H9 (cell line): Measurements from ENCODE around the gene UBXN7. TPM values are rescaled to one million over a fixed set of nuclear protein-coding genes. Genes with fewer than 3 reads are reported as not detected.

ENCODE experiments used
- DNase-seq: peaks from one replicate; pipeline ENCODE4 v3.0.0-alpha.2; 2017
- H2AFZ ChIP-seq: one replicate; pipeline ENCODE4 v1.6.1; 2013; ENCODE audit warnings: mild to moderate bottlenecking, low read length, control low read depth, moderate library complexity
- H2AK5ac ChIP-seq: 2 replicates; pipeline ENCODE4 v1.6.1; 2013; ENCODE audit warnings: low read length, control low read depth, mixed read lengths; ENCODE audit not compliant: insufficient read length
- H2BK120ac ChIP-seq: one replicate; pipeline ENCODE4 v1.6.1; 2013; ENCODE audit warnings: low read depth, mild to moderate bottlenecking, low read length, control low read depth, inconsistent platforms; ENCODE audit not compliant: poor library complexity, severe bottlenecking
- H2BK12ac ChIP-seq: 2 replicates; pipeline ENCODE4 v1.6.1; 2013; ENCODE audit warnings: low read length, control low read depth, mixed read lengths, low read depth; ENCODE audit not compliant: insufficient read length
- H2BK15ac ChIP-seq: 2 replicates; pipeline ENCODE4 v1.6.1; 2013; ENCODE audit warnings: low read depth, low read length, control low read depth
- H2BK20ac ChIP-seq: one replicate; pipeline ENCODE4 v1.6.1; 2013; ENCODE audit warnings: low read depth, mild to moderate bottlenecking, low read length, control low read depth, inconsistent platforms; ENCODE audit not compliant: poor library complexity, severe bottlenecking
- H2BK5ac ChIP-seq: 2 replicates; pipeline ENCODE4 v1.6.1; 2013; ENCODE audit warnings: low read length, control low read depth, mixed read lengths; ENCODE audit not compliant: insufficient read length
- H3K14ac ChIP-seq: 2 replicates; pipeline ENCODE4 v1.6.1; 2013; ENCODE audit warnings: low read length, control low read depth; ENCODE audit not compliant: insufficient read depth
- H3K18ac ChIP-seq: 2 replicates; pipeline ENCODE4 v1.6.1; 2013; ENCODE audit warnings: low read depth, mild to moderate bottlenecking, mixed read lengths, low read length, control low read depth; ENCODE audit not compliant: insufficient read length
- H3K23ac ChIP-seq: 2 replicates; pipeline ENCODE4 v1.6.1; 2013; ENCODE audit warnings: low read length, control low read depth, mixed read lengths, low read depth; ENCODE audit not compliant: insufficient read length
- H3K23me2 ChIP-seq: 2 replicates; pipeline ENCODE4 v1.6.1; 2013; ENCODE audit warnings: low read depth, mild to moderate bottlenecking, mixed read lengths, low read length, control low read depth; ENCODE audit not compliant: insufficient read length, poor library complexity, severe bottlenecking
- H3K27ac ChIP-seq: 2 replicates; pipeline ENCODE4 v1.5.1; 2013; ENCODE audit warnings: low read length, control low read depth, mixed read lengths, low read depth; ENCODE audit not compliant: insufficient read length
- H3K27me3 ChIP-seq: 2 replicates; pipeline ENCODE4 v1.6.1; 2013; ENCODE audit warnings: low read length, control low read depth, inconsistent platforms; ENCODE audit not compliant: insufficient read depth
- H3K4ac ChIP-seq: 2 replicates; pipeline ENCODE4 v1.6.1; 2013; ENCODE audit warnings: low read depth, mild to moderate bottlenecking, control low read depth, inconsistent platforms, low read length, moderate library complexity
- H3K4me1 ChIP-seq: 2 replicates; pipeline ENCODE4 v1.6.1; 2013; ENCODE audit warnings: low read length, control low read depth, inconsistent platforms; ENCODE audit not compliant: insufficient read depth
- H3K4me2 ChIP-seq: 2 replicates; pipeline ENCODE4 v1.6.1; 2013; ENCODE audit warnings: low read length, control low read depth, mixed read lengths; ENCODE audit not compliant: insufficient read length, insufficient read depth
- H3K56ac ChIP-seq: 2 replicates; pipeline ENCODE4 v1.6.1; 2013; ENCODE audit warnings: low read depth, mild to moderate bottlenecking, mixed read lengths, low read length, control low read depth; ENCODE audit not compliant: insufficient read length
- H3K79me1 ChIP-seq: 2 replicates; pipeline ENCODE4 v1.6.1; 2013; ENCODE audit warnings: low read depth, mild to moderate bottlenecking, moderate library complexity, low read length, control low read depth, inconsistent platforms; ENCODE audit not compliant: insufficient read depth, poor library complexity, severe bottlenecking
- H3K79me2 ChIP-seq: 2 replicates; pipeline ENCODE4 v1.6.1; 2013; ENCODE audit warnings: low read length, control low read depth, inconsistent platforms; ENCODE audit not compliant: insufficient read depth
- H3K9ac ChIP-seq: 2 replicates; pipeline ENCODE4 v1.6.1; 2013; ENCODE audit warnings: low read length, control low read depth, mixed read lengths; ENCODE audit not compliant: insufficient read length; ENCODE audit errors: extremely low read depth
- H3K9me3 ChIP-seq: one replicate; pipeline ENCODE4 v1.6.1; 2013; ENCODE audit warnings: low read depth, low read length, inconsistent platforms; ENCODE audit not compliant: control insufficient read depth
- H3T11ph ChIP-seq: one replicate; pipeline ENCODE4 v1.6.1; 2013; ENCODE audit warnings: mild to moderate bottlenecking, low read length, control low read depth, inconsistent platforms
- H4K20me1 ChIP-seq: one replicate; pipeline ENCODE4 v1.6.1; 2013; ENCODE audit not compliant: control insufficient read depth, insufficient read length, insufficient read depth
- H4K5ac ChIP-seq: 2 replicates; pipeline ENCODE4 v1.6.1; 2013; ENCODE audit warnings: low read depth, mild to moderate bottlenecking, mixed read lengths, low read length, control low read depth; ENCODE audit not compliant: insufficient read length
- H4K8ac ChIP-seq: replicated peaks from 2 replicates; pipeline ENCODE4 v1.6.1; 2013; ENCODE audit warnings: low read length, control low read depth, mixed read lengths, low read depth; ENCODE audit not compliant: insufficient read length
- H4K91ac ChIP-seq: 2 replicates; pipeline ENCODE4 v1.6.1; 2013; ENCODE audit warnings: low read depth, mild to moderate bottlenecking, moderate library complexity, mixed read lengths, low read length, control low read depth; ENCODE audit not compliant: insufficient read length
- H3K27ac Mint-ChIP-seq, 3 experiments: 2 replicates in 2 of 3; 3 replicates in 1 of 3; pipeline ENCODE4 v1.8.0; 2020 to 2021; ENCODE audit warnings: mixed read lengths in 3 of 3, mild to moderate bottlenecking in 1 of 3, moderate library complexity in 1 of 3
- H3K27me3 Mint-ChIP-seq: 2 replicates; pipeline ENCODE4 v1.8.0; 2021; ENCODE audit warnings: low read depth, mild to moderate bottlenecking, moderate library complexity, mixed read lengths
- H3K36me3 Mint-ChIP-seq, 3 experiments: 2 replicates in 2 of 3; 3 replicates in 1 of 3; pipeline ENCODE4 v1.8.0; 2020 to 2021; ENCODE audit warnings: low read depth in 3 of 3, mixed read lengths in 3 of 3; ENCODE audit not compliant: insufficient read depth in 1 of 3
- H3K4me1 Mint-ChIP-seq, 2 experiments: 2 replicates each; pipeline ENCODE4 v1.8.0; 2020; ENCODE audit warnings: mixed read lengths in 2 of 2
- H3K4me3 Mint-ChIP-seq, 2 experiments: 2 replicates in 1 of 2; 3 replicates in 1 of 2; pipeline ENCODE4 v1.8.0; 2020 to 2021; ENCODE audit warnings: mild to moderate bottlenecking in 2 of 2, mixed read lengths in 2 of 2, moderate library complexity in 1 of 2
- H3K9me3 Mint-ChIP-seq, 2 experiments: 2 replicates in 1 of 2; 3 replicates in 1 of 2; pipeline ENCODE4 v1.8.0; 2020; ENCODE audit warnings: mild to moderate bottlenecking in 2 of 2, mixed read lengths in 2 of 2, moderate library complexity in 1 of 2
- WGBS: extraction: QIAGEN DNeasy Blood & Tissue Kit; methylation state at CpG from one replicate; pipeline ENCODE4 v1.1.7; 2013; ENCODE audit warnings: missing lambda C conversion rate, low lambda C conversion rate, mixed read lengths; ENCODE audit not compliant: insufficient read length; ENCODE audit errors: extremely low coverage; 5-methylcytosine and 5-hydroxymethylcytosine counted together
- total RNA-seq: library from RNA; stranded (reverse); gene quantifications from 2 replicates; pipeline ENCODE4 v1.2.1, GENCODE V29; 2021
- TF ChIP-seq, protein P1 (sequence below): fragments of 200-600 bp; sonication (generic); conservative IDR thresholded peaks from 3 replicates; pipeline ENCODE4 v1.8.0; 2021; ENCODE audit warnings: antibody characterized with exemption, mild to moderate bottlenecking

The UBXN7 gene
- total RNA-seq, 1 experiment from 2014 or later, result 110 TPM

- Histone ChIP-seq H2BK20ac (no peak overlapping the region), H3K4ac (no peak overlapping the region), H3K79me1 (no peaks in the 10 kb centered on the region), H2BK120ac (no peak overlapping the region), H3K9ac (no peak overlapping the region), H3K27me3 (no peaks in the 10 kb centered on the region), H2AK5ac (no peak overlapping the region), H2AFZ (no peak overlapping the region), H4K5ac (no peak overlapping the region), H3K27ac (no peak overlapping the region), H3K4me1 (no peaks in the 10 kb centered on the region), H2BK5ac (no peak overlapping the region), H3T11ph (no peak overlapping the region), H3K23me2 (no peaks in the 10 kb centered on the region), H3K18ac (no peak overlapping the region), H4K20me1 (no peaks in the 10 kb centered on the region), H2BK12ac (no peak overlapping the region), H3K56ac (no peak overlapping the region), H3K4me2 (no peak overlapping the region), H3K23ac (no peak overlapping the region), H4K8ac (no peak overlapping the region), H2BK15ac (no peak overlapping the region), H4K91ac (no peak overlapping the region), H3K14ac (no peak overlapping the region), H3K9me3 (no peaks in the 10 kb centered on the region), H3K79me2 (no peaks in the 10 kb centered on the region)
- no peaks in the 10 kb centered on the region for H3K36me3 Mint-ChIP-seq
- no peak overlapping the region for H3K27ac Mint-ChIP-seq
- no peaks in the 10 kb centered on the region for H3K9me3 Mint-ChIP-seq
- H3K4me1 Mint-ChIP-seq, result peaks cover 3 to 6% of the 10 kb centered on the region in 2 experiments; a peak in 3 of 4 replicates
- no CpG with 5 or more reads among the region's 12 CpGs for WGBS
- TF ChIP-seq, protein P1, sequence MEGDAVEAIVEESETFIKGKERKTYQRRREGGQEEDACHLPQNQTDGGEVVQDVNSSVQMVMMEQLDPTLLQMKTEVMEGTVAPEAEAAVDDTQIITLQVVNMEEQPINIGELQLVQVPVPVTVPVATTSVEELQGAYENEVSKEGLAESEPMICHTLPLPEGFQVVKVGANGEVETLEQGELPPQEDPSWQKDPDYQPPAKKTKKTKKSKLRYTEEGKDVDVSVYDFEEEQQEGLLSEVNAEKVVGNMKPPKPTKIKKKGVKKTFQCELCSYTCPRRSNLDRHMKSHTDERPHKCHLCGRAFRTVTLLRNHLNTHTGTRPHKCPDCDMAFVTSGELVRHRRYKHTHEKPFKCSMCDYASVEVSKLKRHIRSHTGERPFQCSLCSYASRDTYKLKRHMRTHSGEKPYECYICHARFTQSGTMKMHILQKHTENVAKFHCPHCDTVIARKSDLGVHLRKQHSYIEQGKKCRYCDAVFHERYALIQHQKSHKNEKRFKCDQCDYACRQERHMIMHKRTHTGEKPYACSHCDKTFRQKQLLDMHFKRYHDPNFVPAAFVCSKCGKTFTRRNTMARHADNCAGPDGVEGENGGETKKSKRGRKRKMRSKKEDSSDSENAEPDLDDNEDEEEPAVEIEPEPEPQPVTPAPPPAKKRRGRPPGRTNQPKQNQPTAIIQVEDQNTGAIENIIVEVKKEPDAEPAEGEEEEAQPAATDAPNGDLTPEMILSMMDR, result no peak
- no peak overlapping the region for H3K4me3 Mint-ChIP-seq
- DNase-seq, result no peak
- no peaks in the 10 kb centered on the region; the same call in 1 of the 2 replicates for H3K27me3 Mint-ChIP-seq
These were observed 96.7 kb downstream of the UBXN7 start for GRCh38 chr3:196335503-196335948.
